Stimulated activated CD8-positive, alpha-beta memory T cell treated with anti-CD3 and anti-CD28 coated beads, Interleukin-4, amount 100 ng/mL, for 1 hour (primary cell): ENCODE results near the gene SGCB.
"Not testable (repeated sequence)": the region's sequence is repeated elsewhere in the genome, so short reads cannot be mapped to it uniquely, and the experiment has no call there.

ENCODE experiments used
- DNase-seq, 2 donors: peaks; one replicate each; pipeline ENCODE4 v3.0.0-alpha.2; 2020; ENCODE audit warnings: low read depth in 2 of 2, low spot score in 1 of 2

SGCB gene, protein sequence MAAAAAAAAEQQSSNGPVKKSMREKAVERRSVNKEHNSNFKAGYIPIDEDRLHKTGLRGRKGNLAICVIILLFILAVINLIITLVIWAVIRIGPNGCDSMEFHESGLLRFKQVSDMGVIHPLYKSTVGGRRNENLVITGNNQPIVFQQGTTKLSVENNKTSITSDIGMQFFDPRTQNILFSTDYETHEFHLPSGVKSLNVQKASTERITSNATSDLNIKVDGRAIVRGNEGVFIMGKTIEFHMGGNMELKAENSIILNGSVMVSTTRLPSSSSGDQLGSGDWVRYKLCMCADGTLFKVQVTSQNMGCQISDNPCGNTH

GRCh38 chr4:52038103-52038912 is at the start of gene SGCB:
Gene SGCB (minus strand): TSS chr4:52038299. CDS start chr4:52038259, 40 bp downstream.
- DNase-seq = peak; percentile 19 to 48

- DNase-seq = not testable (repeated sequence)
Measured at GRCh38 chr4:52086425-52086824, 48.3 kb upstream of the SGCB start.

DNA sequence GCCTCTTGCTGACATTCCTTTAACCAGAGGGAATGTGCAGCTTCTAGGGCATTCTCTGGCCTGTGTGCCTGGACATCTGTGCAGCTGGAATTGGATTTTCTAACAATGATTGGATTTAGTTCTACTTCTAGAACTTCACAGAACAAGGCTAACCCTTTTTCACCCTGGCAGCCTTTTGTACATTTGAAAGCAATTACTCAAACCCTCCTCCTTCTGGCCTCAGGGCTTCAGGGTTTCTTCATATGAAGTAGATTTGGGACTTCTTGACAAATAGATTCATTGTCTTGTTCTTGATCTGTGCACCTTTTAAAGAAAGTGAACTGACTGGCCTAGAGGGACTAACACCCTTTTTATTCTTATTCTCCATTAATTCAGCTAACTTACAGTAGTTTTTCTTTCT is 43.1 kb upstream of the SGCB start:
- DNase-seq = no peak

GRCh38 chr4:52079659-52080058 is 41.6 kb upstream of the SGCB start:
- no peak for DNase-seq

DNA sequence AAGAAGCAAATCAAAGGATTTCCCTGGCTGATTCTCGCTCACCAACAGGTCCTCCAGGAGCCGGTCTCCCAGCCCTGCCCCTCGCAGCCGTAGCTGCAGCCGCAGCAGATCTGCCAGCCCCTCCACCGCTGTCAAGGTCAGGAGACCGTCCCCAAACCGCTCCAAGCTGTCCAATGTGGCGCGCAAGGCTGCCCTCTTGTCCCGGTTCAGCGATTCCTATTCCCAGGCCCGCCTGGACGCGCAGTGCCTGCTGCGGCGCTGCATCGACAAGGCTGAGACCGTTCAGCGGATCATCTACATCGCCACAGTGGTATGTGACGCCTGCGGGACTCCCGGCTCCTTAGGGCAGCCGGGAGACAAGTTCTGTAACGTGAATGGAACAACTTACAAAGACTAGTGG is 38.6 kb upstream of the SGCB start:
- DNase-seq = no peak

- no peak for DNase-seq
Measured at GRCh38 chr4:52071791-52072546, 33.9 kb upstream of the SGCB start.

GRCh38 chr4:52069571-52069970 is 31.5 kb upstream of the SGCB start:
- DNase-seq = no peak

DNA sequence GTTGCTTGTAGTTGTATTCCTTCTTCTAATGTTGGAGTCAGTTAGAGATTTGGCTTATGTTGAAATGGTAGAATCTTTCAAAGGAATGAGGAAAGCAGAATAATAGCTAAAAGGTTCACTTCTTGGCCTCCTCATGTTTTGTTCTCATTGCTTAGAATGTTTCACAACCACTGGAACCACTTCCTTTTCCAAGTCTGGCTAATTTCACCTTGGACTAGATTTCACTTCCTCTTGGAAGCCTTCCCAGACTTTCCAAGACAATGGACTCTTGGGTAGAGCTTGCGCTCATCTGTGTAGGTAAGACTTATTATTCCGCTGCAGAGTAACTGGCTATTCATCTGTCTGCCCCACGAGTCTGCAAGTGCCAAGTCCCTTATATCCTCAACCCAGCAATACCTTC is 21.3 kb upstream of the SGCB start:
- no peak for DNase-seq

DNA sequence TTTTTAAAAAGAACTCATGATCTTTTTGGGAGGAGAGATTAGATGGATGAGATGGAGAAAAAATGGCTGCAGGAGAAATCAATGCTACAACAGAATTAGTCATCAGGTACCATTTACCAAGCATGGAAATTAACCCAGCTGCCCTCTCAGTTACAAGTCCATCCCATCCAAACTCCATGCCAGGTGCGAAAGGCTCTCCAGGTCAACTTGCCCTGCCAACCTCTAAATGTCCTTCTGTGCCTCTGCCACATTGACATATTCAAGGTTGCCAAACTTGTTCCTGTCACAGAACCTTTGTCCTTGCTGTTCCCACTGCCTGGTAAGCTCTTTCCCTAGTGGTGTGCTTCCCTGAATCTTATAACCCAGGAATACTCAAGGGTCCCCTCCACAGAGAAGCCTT is 20.2 kb upstream of the SGCB start:
- no peak for DNase-seq

- DNase-seq = no peak
Measured at GRCh38 chr4:52057196-52057595, 19.1 kb upstream of the SGCB start.

- no peak for DNase-seq
Measured at GRCh38 chr4:52054254-52054653, 16.2 kb upstream of the SGCB start.

DNA sequence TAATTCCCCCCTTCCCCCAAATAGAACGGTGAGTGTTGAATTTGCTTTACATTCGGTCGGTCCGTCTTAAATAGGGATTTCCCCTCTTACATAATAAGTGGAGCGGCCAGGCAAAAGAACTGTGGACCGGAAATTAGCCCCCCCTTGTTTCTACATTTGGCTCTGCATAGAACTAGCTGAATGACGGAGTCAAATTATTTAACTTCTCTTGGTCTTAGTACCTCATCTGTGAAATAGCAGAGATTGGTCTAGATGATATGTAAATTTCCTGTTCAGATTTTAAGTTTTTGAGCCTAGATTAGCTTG is 14.3 kb upstream of the SGCB start:
- DNase-seq = no peak

DNA sequence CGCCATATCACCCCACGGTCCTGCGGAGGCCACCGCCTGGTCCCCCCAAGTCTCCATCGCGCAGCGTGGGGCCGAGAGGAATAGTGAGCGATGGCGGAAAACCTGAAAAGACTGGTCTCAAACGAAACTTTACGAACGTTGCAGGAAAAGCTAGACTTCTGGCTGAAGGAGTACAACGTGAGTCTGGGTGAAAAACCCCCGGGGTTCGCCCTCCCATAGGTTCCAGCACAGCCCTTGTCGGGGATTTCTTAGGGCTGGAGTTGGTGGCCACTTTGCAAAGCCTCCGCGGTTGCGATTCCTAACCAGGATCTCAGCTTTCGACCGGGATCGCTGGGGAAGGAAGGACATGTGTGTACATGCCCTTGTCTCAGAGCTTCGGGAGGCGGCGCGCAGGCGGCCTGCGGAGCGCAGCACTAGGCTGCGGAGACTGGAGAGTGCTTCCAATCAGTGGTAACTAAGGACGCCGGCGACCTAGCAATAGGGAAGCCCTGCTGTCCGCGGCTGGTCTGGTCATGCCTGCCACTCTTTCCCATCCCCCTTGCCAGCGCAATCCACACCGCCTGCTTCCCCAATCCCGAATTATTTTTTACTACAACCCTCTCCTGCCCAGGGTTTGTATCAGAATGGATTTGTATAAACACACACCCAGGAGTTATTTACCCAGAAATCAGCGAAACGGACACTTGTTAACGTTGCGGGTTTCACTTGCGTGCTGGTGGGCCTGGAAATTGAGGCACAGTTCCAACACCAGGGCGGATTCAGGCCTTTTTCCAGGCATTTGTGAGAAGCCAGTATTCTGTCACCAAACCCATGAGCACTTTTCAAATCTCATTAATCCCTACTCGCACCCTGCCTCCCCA is 13.7 kb upstream of the SGCB start:
- DNase-seq = no peak

GRCh38 chr4:52051213-52051614 is 13.1 kb upstream of the SGCB start, which contains the start of gene SPATA18:
Gene SPATA18 (plus strand): TSS chr4:52051304. CDS start chr4:52051705, 401 bp downstream.
- no peak for DNase-seq

DNA sequence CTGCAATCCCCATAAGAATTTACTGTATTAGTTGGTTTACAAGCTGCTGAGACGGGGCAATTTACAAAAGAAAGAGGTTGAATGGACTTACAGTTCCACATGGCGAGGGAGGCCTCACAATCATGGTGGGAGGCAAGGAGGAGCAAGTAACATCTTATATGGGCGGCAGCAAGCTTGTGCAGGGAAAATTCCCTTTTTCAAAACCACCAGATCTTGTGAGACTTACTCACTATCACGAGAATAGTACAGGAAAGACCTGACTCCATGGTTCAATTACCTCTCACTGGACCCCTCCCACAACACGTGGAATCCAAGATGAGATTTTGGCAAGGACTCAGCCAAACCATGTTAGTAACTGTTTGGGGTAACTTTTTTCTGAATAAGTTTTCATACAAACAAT is 11.2 kb upstream of the SGCB start:
- DNase-seq = no peak

DNA sequence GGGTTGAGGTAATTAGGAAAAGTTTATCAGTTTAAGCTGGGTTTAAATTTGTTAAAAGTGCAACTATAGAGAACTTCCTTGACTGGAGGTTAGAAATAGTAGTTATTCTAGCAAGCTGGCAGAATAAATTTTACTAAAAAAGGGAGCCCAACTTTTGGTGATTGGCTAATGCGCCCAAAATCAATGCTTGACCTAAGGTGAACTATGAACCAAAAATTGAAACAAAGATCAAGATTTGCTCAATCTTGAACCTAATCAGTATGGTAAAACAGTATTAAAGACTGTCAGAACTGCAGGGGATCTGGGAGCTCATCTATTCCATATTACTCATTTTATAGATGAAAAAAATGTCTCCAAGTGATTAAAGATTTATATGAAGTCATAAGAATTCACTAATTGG is 6.9 kb upstream of the SGCB start:
- no peak for DNase-seq

- DNase-seq = no peak
Measured at GRCh38 chr4:52037689-52038102, 403 bp downstream of the SGCB start.

DNA sequence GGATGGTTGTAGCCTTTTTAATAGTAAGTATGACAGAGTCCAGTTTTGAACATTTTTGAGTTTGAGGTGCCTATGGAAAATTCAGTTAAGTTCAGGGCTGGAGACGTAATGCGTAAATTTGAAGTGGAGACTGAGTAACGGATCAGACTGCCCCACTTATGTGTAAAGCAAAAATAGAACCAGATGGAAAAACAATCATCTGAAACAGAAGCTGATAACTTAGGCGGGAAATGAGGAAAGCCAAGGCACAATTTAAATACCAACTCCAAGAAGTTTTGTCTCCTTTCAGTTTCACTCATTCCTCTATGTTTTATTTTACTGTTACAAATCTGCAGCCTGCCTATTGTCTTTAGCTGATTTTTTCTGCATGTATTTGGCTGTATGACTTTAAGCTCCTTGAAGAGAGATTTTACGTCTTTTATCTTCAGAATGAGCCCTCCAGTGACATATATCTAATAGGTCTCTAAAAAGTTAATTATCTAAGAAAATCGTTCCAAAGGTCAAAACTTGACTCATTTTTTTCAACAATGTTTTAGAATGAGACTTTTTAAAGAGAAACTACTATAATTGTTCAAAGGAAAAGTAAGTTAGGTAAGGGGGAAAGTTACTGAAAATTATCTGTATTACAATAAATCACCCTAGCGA is 1.1 kb downstream of the SGCB start:
- no peak for DNase-seq

DNA sequence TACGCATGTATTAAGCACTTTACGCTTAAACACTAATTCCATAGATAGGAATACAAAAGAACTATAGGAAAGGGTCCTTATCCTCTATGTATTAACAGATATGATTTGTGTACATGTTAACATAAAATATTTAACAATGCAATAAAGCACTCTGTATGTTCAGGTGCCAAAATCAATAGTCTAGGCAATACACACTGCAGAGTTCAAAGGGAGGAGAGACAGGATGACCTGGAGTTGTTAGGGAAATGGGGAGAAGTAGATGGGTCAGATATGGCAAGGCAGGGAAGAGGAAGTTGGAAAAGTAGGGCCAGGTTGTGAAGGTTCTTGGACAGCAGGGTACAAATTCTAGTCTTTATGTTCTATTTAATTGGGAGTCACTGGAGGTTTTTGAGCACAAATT is 2.9 kb downstream of the SGCB start:
- DNase-seq = no peak

GRCh38 chr4:52032005-52032404 is 6.1 kb downstream of the SGCB start:
- no peak for DNase-seq

- DNase-seq = no peak
Measured at GRCh38 chr4:52028970-52029369, 9.1 kb downstream of the SGCB start.
